Measurements from ENCODE around the gene ADARB1. TPM values are rescaled to one million over a fixed set of nuclear protein-coding genes. Genes with fewer than 3 reads are reported as not detected.

Gene ADARB1
- total RNA-seq, 1 experiment from 2014 or later, result 15.8 TPM

GRCh38 chr21:45056296-45056904 lies 18.0 kb upstream of the ADARB1 start:
- Histone ChIP-seq H3K4ac (ENCODE audit: low read depth, low read length) (no peak overlapping the region), H3K23me2 (ENCODE audit: insufficient read length, low read depth, low read length, poor library complexity, severe bottlenecking) (no peaks in the 10 kb centered on the region), H3K9ac (ENCODE audit: extremely low read depth, insufficient read length, low read length) (no peak overlapping the region), H3K9me3 (ENCODE audit: control insufficient read depth, low read depth, low read length) (no peaks in the 10 kb centered on the region), H3K14ac (ENCODE audit: insufficient read depth, low read length) (no peak overlapping the region), H3K79me2 (ENCODE audit: insufficient read depth, low read length) (no peaks in the 10 kb centered on the region), H3K27me3 (ENCODE audit: insufficient read depth, low read length) (no peaks in the 10 kb centered on the region; the same call in 1 of the 2 replicates), H2AFZ (ENCODE audit: low read length) (no peak overlapping the region), H3T11ph (ENCODE audit: low read length) (no peak overlapping the region), H3K56ac (ENCODE audit: insufficient read length, low read depth, low read length) (no peak overlapping the region), H4K8ac (replicated peaks; ENCODE audit: insufficient read length, low read depth, low read length) (no peak overlapping the region), H3K79me1 (ENCODE audit: insufficient read depth, low read depth, low read length, poor library complexity, severe bottlenecking) (no peaks in the 10 kb centered on the region), H4K5ac (ENCODE audit: insufficient read length, low read depth, low read length) (no peak overlapping the region), H3K23ac (ENCODE audit: insufficient read length, low read depth, low read length) (no peak overlapping the region), H3K4me2 (ENCODE audit: insufficient read depth, insufficient read length, low read length) (no peak overlapping the region), H2BK12ac (ENCODE audit: insufficient read length, low read depth, low read length) (no peak overlapping the region), H4K91ac (ENCODE audit: insufficient read length, low read depth, low read length) (no peak overlapping the region), H3K27ac (ENCODE audit: insufficient read length, low read depth, low read length) (no peak overlapping the region), H2BK120ac (ENCODE audit: low read depth, low read length, poor library complexity, severe bottlenecking) (no peak overlapping the region), H2BK5ac (ENCODE audit: insufficient read length, low read length) (no peak overlapping the region), H3K18ac (ENCODE audit: insufficient read length, low read depth, low read length) (no peak overlapping the region), H2AK5ac (ENCODE audit: insufficient read length, low read length) (no peak overlapping the region), H3K4me1 (ENCODE audit: insufficient read depth, low read length) (no peaks in the 10 kb centered on the region; the same call in 1 of the 2 replicates), H4K20me1 (ENCODE audit: control insufficient read depth, insufficient read depth, insufficient read length) (no peaks in the 10 kb centered on the region), H2BK15ac (ENCODE audit: low read depth, low read length) (no peak overlapping the region), H2BK20ac (ENCODE audit: low read depth, low read length, poor library complexity, severe bottlenecking) (no peak overlapping the region)
- H3K36me3 Mint-ChIP-seq (ENCODE audit: insufficient read depth in 1 of 3, low read depth in 3 of 3), result no peaks in the 10 kb centered on the region
- no peak overlapping the region for H3K4me3 Mint-ChIP-seq
- no peak overlapping the region for H3K27ac Mint-ChIP-seq
- H3K27me3 Mint-ChIP-seq (ENCODE audit: low read depth), result peaks cover 20% of the 10 kb centered on the region
- no peak for DNase-seq
- TF ChIP-seq CTCF (conservative IDR thresholded peaks at IDR 0.05), result no peak
- no CpG with 5 or more reads among the region's 22 CpGs for WGBS (ENCODE audit: extremely low coverage, insufficient read length, low lambda C conversion rate)
- no peaks in the 10 kb centered on the region; a peak in 2 of 5 replicates for H3K9me3 Mint-ChIP-seq
- H3K4me1 Mint-ChIP-seq, result peaks cover 16 to 26% of the 10 kb centered on the region in 2 experiments
